Epithelial cell of prostate (primary cell): ENCODE data around the gene TAF12.
A peak's percentile ranks its signal among the peaks of the same experiment; 100 is the strongest.
"Not testable (repeated sequence)": the region's sequence is repeated elsewhere in the genome, so short reads cannot be mapped to it uniquely, and the experiment has no call there.

Source experiments
- DNase-seq: peaks from one replicate; pipeline ENCODE4 v3.0.0-alpha.2; 2011; ENCODE audit warnings: low read depth, low spot score
- H3K27ac ChIP-seq: fragments of 450-650 bp; 2 replicates; pipeline ENCODE4 v1.5.1; 2017; ENCODE audit warnings: mild to moderate bottlenecking

The TAF12 gene

GRCh38 chr1:28646040-28646439 is 3.2 kb upstream of the TAF12 start:
- DNase-seq: no peak
- H3K27ac ChIP-seq: no peak overlapping the region

GRCh38 chr1:28645406-28645805 is 2.5 kb upstream of the TAF12 start:
- not testable (repeated sequence) for H3K27ac ChIP-seq, DNase-seq

GRCh38 chr1:28644494-28644893 is 1.6 kb upstream of the TAF12 start:
- H3K27ac ChIP-seq: peak overlapping the region; percentile 93
- no peak for DNase-seq

- peak overlapping the region; percentile 93 for H3K27ac ChIP-seq
- no peak for DNase-seq
Measured at GRCh38 chr1:28642056-28642846, 616 bp downstream of the TAF12 start.

- no peak for DNase-seq
- H3K27ac ChIP-seq: no peak overlapping the region
Measured at GRCh38 chr1:28640766-28641165, 2.1 kb downstream of the TAF12 start.

- H3K27ac ChIP-seq: no peak overlapping the region
- DNase-seq: no peak
Measured at GRCh38 chr1:28632560-28632959, 10.3 kb downstream of the TAF12 start.

GRCh38 chr1:28631713-28632112 is 11.2 kb downstream of the TAF12 start:
- no peak for DNase-seq
- H3K27ac ChIP-seq: no peak overlapping the region

- no peak for DNase-seq
- no peak overlapping the region for H3K27ac ChIP-seq
Measured at GRCh38 chr1:28613175-28613574, 29.7 kb downstream of the TAF12 start.

GRCh38 chr1:28606771-28607170 is 36.1 kb downstream of the TAF12 start:
- no peak overlapping the region for H3K27ac ChIP-seq
- no peak for DNase-seq

- no peak overlapping the region for H3K27ac ChIP-seq
- no peak for DNase-seq
Measured at GRCh38 chr1:28604962-28605361, 37.9 kb downstream of the TAF12 start.

- DNase-seq: no peak
- no peak overlapping the region for H3K27ac ChIP-seq
Measured at GRCh38 chr1:28604411-28604810, 38.5 kb downstream of the TAF12 start.

GRCh38 chr1:28602536-28603439 is 40.1 kb downstream of the TAF12 start:
- no peak for DNase-seq
- H3K27ac ChIP-seq: peak overlapping the region; percentile 45

- peak; percentile 65 for DNase-seq
- peak overlapping the region; percentile 45 for H3K27ac ChIP-seq
Measured at GRCh38 chr1:28601696-28602095, 41.2 kb downstream of the TAF12 start.

GRCh38 chr1:28596276-28596675 is 46.6 kb downstream of the TAF12 start:
- DNase-seq, H3K27ac ChIP-seq: not testable (repeated sequence)

- H3K27ac ChIP-seq: no peak overlapping the region
- no peak for DNase-seq
Measured at GRCh38 chr1:28595412-28596191, 47.3 kb downstream of the TAF12 start.

GRCh38 chr1:28594686-28595411 is 48.0 kb downstream of the TAF12 start:
- peak overlapping the region; percentile 16 for H3K27ac ChIP-seq

GRCh38 chr1:28593988-28594356 is 48.9 kb downstream of the TAF12 start:
- not testable (repeated sequence) for DNase-seq
- peak overlapping the region; percentile 16 for H3K27ac ChIP-seq

More at GRCh38 chr1:28594686-28595411, 48.0 kb downstream of the TAF12 start:
- peak; percentile 34 for DNase-seq

GRCh38 chr1:28592321-28593071 is 50.4 kb downstream of the TAF12 start:
- no peak overlapping the region for H3K27ac ChIP-seq
- DNase-seq: no peak

GRCh38 chr1:28591708-28592320 is 51.1 kb downstream of the TAF12 start, which contains the start of gene RAB42:
Gene RAB42 (plus strand): TSS chr1:28592265. CDS start chr1:28592512, 247 bp downstream.
- H3K27ac ChIP-seq: no peak within 1 kb of the TSS
- no peak for DNase-seq
